ENCODE data around the gene SENP3.

SENP3 gene

DNA sequence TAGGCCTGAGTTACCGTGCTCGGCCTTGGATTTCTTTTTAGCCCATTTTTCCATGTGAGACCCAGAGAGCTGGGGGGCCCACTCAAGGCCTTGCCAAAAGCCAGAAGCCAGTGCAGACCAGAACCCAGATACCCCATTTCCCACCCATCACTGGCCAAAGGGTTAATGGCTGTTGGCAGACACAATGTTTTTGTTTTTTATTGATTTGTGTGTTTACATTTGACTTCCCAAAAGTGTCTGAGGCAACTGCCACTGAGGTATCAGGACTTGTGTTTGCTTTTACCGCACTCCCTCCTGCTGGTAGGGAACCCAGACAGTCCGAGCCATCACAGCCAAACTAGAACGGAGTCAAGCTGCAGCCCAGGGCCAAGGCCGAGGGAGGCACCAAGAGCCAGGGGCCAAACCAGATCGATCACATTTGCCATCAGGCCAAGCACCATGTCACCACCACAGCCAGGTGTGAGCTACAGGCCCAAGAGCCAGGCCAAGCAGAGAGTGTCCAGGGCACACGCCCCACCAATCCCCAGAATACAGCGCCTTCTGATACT is 20.6 kb upstream of the SENP3 start:
- Histone ChIP-seq H3K4me1 (no peaks in the 10 kb centered on the region), H3K27me3 (peaks cover 0 to 19% of the 10 kb centered on the region in 2 donors), H3K9me3 (peaks cover 0 to 9% (median 0%) of the 10 kb centered on the region in 3 donors), H3K36me3 (no peaks in the 10 kb centered on the region), H3K4me3 (no peak overlapping the region), H3K27ac (no peak overlapping the region)
- no peak for DNase-seq
- intact Hi-C loops (cut with DNase I; ENCODE audit: low total_unique reads), result no loop called here
- TF ChIP-seq CTCF (IDR thresholded peaks at IDR 0.05), result no peak

- intact Hi-C loops (cut with DNase I; ENCODE audit: low total_unique reads), result no loop called here
- no peak for TF ChIP-seq CTCF (IDR thresholded peaks at IDR 0.05)
- Histone ChIP-seq H3K9me3 (no peaks in the 10 kb centered on the region), H3K4me1 (peaks cover 0 to 15% (median 11%) of the 10 kb centered on the region in 4 donors), H3K27me3 (peaks cover 0 to 5% of the 10 kb centered on the region in 2 donors), H3K4me3 (no peak overlapping the region), H3K36me3 (no peaks in the 10 kb centered on the region), H3K27ac (no peak overlapping the region)
- DNase-seq, result no peak
These were observed 16.8 kb upstream of the SENP3 start for GRCh38 chr17:7544911-7545310.

DNA sequence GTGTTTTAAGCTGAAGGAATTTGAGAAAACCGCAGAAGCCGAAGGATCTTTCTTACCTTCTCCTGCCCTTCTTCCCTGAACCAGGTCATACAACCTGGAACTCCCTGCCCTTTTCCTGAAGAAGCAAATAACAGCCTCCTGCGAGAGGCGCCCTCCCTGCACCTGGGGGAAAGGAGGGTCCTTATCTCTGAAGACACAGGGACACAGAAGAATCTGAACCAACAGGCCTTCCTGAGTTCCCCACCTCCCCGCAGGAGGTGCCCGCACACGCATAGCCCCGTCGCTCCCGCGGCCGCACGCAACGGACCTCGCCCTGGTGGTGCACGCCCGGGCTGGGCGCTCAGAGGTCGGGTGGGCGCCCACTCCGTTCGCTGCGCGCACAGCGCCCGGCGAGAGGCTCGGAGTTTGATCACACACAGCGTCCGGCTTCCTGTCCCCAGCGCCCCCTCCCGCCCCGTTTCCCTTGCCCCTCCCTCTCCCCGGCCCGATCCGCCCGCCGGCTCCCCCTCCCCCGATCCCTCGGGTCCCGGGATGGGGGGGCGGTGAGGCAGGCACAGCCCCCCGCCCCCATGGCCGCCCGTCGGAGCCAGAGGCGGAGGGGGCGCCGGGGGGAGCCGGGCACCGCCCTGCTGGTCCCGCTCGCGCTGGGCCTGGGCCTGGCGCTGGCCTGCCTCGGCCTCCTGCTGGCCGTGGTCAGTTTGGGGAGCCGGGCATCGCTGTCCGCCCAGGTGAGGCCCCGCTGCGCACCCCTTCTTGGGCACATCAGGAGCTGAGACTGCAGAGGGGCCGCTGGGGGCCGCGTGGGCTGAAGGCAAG is 12.9 kb upstream of the SENP3 start, which contains the start of gene TNFSF12:
TSS of gene TNFSF12 (plus strand) at position 474 of the 816 bp plus-strand sequence. CDS start at position 570, 96 bp downstream.
- no peaks in the 10 kb centered on the region for H3K9me3 ChIP-seq
- TF ChIP-seq CTCF (IDR thresholded peaks at IDR 0.05), result peak; percentile 28 to 29
- peak within 1 kb of the TSS; percentile 68 to 75 for H3K4me3 ChIP-seq
- peak; percentile 70 to 84 for DNase-seq
- no peaks in the 10 kb centered on the region for H3K27me3 ChIP-seq
- H3K4me1 ChIP-seq, result peaks cover 0 to 18% (median 15%) of the 10 kb centered on the region in 4 donors
- H3K36me3 ChIP-seq, result peaks cover 3 to 22% (median 13%) of the 10 kb centered on the region in 3 donors
- H3K27ac ChIP-seq, result peak within 1 kb of the TSS; percentile 90 to 93
- intact Hi-C loops (cut with DNase I; ENCODE audit: low total_unique reads), result no loop called here

DNA sequence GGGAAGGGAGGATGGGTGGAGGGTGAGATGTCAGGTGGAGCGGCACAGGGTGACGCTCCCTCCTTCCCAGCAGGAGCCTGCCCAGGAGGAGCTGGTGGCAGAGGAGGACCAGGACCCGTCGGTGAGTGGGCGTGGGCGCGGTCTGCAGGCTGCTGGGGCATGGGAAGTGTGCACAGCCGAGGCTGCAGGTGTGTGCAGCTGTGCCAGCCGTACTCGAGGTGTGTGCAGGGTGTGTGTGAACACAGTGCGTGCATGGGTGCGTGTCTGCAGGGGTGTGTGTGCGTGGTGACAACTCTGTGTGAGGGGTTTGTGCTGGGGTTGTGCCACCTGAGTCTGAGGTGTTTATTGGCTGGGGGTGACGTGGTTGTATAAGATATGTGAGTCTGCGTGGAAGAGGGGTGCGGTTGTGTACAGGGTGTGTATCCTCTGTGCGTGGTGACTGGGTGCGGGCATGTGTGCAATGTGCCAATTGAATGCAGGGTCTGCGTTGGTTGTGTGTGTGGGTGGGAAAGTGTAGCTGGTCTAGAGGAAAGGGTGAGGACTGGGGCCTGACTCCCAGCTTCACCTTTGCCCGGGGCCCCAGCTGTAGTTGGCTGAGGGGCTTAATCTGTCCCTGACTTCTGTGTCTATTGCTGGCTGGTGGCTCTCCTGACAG is 12.2 kb upstream of the SENP3 start:
- H3K36me3 ChIP-seq, result peaks cover 3 to 24% (median 13%) of the 10 kb centered on the region in 3 donors
- H3K4me1 ChIP-seq, result peaks cover 0 to 18% (median 15%) of the 10 kb centered on the region in 4 donors
- DNase-seq, result no peak
- no peak for TF ChIP-seq CTCF (IDR thresholded peaks at IDR 0.05)
- no peaks in the 10 kb centered on the region for H3K27me3 ChIP-seq
- H3K4me3 ChIP-seq, result peak overlapping the region; percentile 68 to 75
- peak overlapping the region; percentile 90 to 93 for H3K27ac ChIP-seq
- H3K9me3 ChIP-seq, result no peaks in the 10 kb centered on the region
- intact Hi-C loops (cut with DNase I; ENCODE audit: low total_unique reads), result no loop called here

- no peak for TF ChIP-seq CTCF (IDR thresholded peaks at IDR 0.05)
- Histone ChIP-seq H3K4me3 (peak overlapping the region in 1 of 2 donors; percentile 68), H3K36me3 (peaks cover 3 to 24% (median 13%) of the 10 kb centered on the region in 3 donors), H3K9me3 (no peaks in the 10 kb centered on the region), H3K27ac (peak overlapping the region; percentile 90 to 93), H3K27me3 (no peaks in the 10 kb centered on the region), H3K4me1 (peaks cover 0 to 18% (median 15%) of the 10 kb centered on the region in 4 donors)
- intact Hi-C loops (cut with DNase I; ENCODE audit: low total_unique reads), result no loop called here
- DNase-seq, result no peak
These were observed 11.4 kb upstream of the SENP3 start for GRCh38 chr17:7550344-7550743.

Measured in tibial artery (tissue), 4 donors.